C4-2B (cell line): ENCODE results near the gene KCNT1.

ENCODE experiments used
- ZFX ChIP-seq: fragments of 450-650 bp; IDR thresholded peaks from 2 replicates; pipeline ENCODE4 v1.6.1; 2017
- TF ChIP-seq, protein P1 (sequence below): fragments of 450-650 bp; conservative IDR thresholded peaks from 2 replicates; pipeline ENCODE4 v1.5.1; 2017; ENCODE audit warnings: mild to moderate bottlenecking

DNA sequence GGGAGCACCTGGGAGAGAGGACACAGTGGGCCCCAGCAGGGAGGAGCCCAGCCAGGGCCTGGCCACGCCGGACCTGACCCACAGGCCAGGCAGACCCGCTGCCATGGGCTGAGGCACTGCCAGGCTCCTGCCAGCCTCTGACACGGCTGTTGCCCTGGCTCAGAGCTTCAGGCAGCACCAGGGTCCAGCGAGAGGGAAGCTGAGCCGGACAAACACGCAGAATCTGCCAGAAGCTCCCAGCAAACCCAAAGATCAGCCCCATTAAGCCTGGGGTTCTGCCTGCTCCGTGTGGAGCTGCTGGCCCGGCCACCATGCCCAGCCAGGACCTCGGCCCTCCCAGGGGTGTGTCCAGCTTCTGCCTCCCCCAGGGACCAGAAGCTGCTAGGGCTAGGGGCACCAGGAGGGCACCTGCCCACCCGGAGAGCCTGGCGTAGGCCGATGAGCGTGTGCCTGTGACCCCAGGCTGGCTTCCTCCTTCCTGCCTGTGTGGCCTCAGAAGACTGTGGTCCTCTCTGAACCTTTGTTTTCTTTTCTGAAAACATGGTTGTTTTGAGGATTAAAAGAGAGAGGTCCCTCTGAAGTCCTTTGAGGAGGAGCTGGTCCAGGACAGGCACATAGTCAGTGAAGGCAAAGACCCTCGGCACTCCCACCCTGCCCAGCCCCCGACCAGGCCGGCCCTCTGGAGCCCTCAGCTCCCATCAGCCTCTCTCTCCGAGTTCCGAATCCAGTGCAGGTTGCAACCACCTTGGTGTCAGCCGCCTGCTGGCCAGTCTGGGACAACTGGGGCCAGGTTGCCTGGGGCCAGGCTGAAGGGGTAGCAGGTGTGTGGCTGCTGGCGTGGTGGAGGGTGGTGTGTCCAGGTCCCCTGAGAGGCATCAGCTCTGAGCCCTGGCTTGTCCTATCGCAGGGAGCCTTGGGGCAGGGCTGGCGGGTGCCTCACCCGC is 39.6 kb downstream of the KCNT1 start:
- TF ChIP-seq, protein P1, sequence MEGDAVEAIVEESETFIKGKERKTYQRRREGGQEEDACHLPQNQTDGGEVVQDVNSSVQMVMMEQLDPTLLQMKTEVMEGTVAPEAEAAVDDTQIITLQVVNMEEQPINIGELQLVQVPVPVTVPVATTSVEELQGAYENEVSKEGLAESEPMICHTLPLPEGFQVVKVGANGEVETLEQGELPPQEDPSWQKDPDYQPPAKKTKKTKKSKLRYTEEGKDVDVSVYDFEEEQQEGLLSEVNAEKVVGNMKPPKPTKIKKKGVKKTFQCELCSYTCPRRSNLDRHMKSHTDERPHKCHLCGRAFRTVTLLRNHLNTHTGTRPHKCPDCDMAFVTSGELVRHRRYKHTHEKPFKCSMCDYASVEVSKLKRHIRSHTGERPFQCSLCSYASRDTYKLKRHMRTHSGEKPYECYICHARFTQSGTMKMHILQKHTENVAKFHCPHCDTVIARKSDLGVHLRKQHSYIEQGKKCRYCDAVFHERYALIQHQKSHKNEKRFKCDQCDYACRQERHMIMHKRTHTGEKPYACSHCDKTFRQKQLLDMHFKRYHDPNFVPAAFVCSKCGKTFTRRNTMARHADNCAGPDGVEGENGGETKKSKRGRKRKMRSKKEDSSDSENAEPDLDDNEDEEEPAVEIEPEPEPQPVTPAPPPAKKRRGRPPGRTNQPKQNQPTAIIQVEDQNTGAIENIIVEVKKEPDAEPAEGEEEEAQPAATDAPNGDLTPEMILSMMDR: no peak
- no peak for TF ChIP-seq ZFX
